ENCODE data around the gene USP6. TPM values are rescaled to one million over a fixed set of nuclear protein-coding genes. Genes with fewer than 3 reads are reported as not detected.
A peak's percentile ranks its signal among the peaks of the same experiment; 100 is the strongest.
"Not testable (repeated sequence)": the region's sequence is repeated elsewhere in the genome, so short reads cannot be mapped to it uniquely, and the experiment has no call there.

The USP6 gene
- total RNA-seq, result 0.30 TPM
- long read RNA-seq, result 0 reads

- H3K4me3 ChIP-seq, result no peak within 1 kb of the TSS
These were observed at the start of gene USP6 for GRCh38 chr17:5115673-5116651. Gene USP6 (plus strand): TSS chr17:5116032. CDS start chr17:5130368, 14,336 bp downstream.

GRCh38 chr17:5068236-5068635, 47.6 kb upstream of the USP6 start:
- no peaks in the 10 kb centered on the region for H3K36me3 ChIP-seq
- no peak for DNase-seq
- no peaks in the 10 kb centered on the region for H3K9me3 ChIP-seq
- H3K27me3 ChIP-seq (ENCODE audit: low read depth), result no peaks in the 10 kb centered on the region
- intact Hi-C loops (cut with DNase I), result no loop called here
- no peak overlapping the region for H3K4me3 ChIP-seq
- ATAC-seq, result no peak
- no peak for TF ChIP-seq CTCF (IDR thresholded peaks at IDR 0.05)
- no peaks in the 10 kb centered on the region for H3K4me1 ChIP-seq
- no peak overlapping the region for H3K27ac ChIP-seq

More at GRCh38 chr17:5115673-5116651, at the start of gene USP6:
- DNase-seq (no peak), ATAC-seq (no peak)
- no peaks in the 10 kb centered on the region for H3K9me3 ChIP-seq
- peaks cover 3% of the 10 kb centered on the region for H3K4me1 ChIP-seq
- no peak within 1 kb of the TSS for H3K27ac ChIP-seq
- TF ChIP-seq CTCF (IDR thresholded peaks at IDR 0.05), result no peak
- intact Hi-C loops (cut with DNase I), result no loop called here
- peaks cover 29% of the 10 kb centered on the region for H3K27me3 ChIP-seq (ENCODE audit: low read depth)
- no peaks in the 10 kb centered on the region for H3K36me3 ChIP-seq

GRCh38 chr17:5069724-5070123, 46.1 kb upstream of the USP6 start:
- Histone ChIP-seq H3K27ac (no peak overlapping the region), H3K27me3 (ENCODE audit: low read depth) (no peaks in the 10 kb centered on the region), H3K4me1 (no peaks in the 10 kb centered on the region), H3K4me3 (no peak overlapping the region), H3K36me3 (no peaks in the 10 kb centered on the region), H3K9me3 (no peaks in the 10 kb centered on the region)
- DNase-seq, result no peak
- intact Hi-C loops (cut with DNase I), result no loop called here
- ATAC-seq, result no peak
- TF ChIP-seq CTCF (IDR thresholded peaks at IDR 0.05), result no peak

- H3K27ac ChIP-seq; intact Hi-C loops (cut with DNase I); H3K36me3 ChIP-seq; ATAC-seq; H3K4me3 ChIP-seq; H3K9me3 ChIP-seq; DNase-seq; H3K27me3 ChIP-seq (ENCODE audit: low read depth): not testable (repeated sequence)
- H3K4me1 ChIP-seq, result peaks cover 16% of the 10 kb centered on the region
These were observed 40.4 kb upstream of the USP6 start for GRCh38 chr17:5075472-5075871.

GRCh38 chr17:5077275-5077674, 38.6 kb upstream of the USP6 start:
- H3K9me3 ChIP-seq; H3K36me3 ChIP-seq; ATAC-seq; H3K27me3 ChIP-seq (ENCODE audit: low read depth); DNase-seq; intact Hi-C loops (cut with DNase I): not testable (repeated sequence)
- peak overlapping the region; percentile 88 for H3K4me3 ChIP-seq
- H3K27ac ChIP-seq, result peak overlapping the region; percentile 88
- H3K4me1 ChIP-seq, result peaks cover 16% of the 10 kb centered on the region

GRCh38 chr17:5077781-5078105, 38.1 kb upstream of the USP6 start:
- Histone ChIP-seq H3K36me3 (no peaks in the 10 kb centered on the region), H3K4me1 (peaks cover 16% of the 10 kb centered on the region), H3K9me3 (no peaks in the 10 kb centered on the region), H3K27ac (peak overlapping the region; percentile 88), H3K27me3 (ENCODE audit: low read depth) (no peaks in the 10 kb centered on the region), H3K4me3 (peak overlapping the region; percentile 88)
- peak in 1 of 2 donors; percentile 46 for ATAC-seq
- DNase-seq, result no peak
- TF ChIP-seq CTCF (IDR thresholded peaks at IDR 0.05), result no peak
- intact Hi-C loops (cut with DNase I), result no loop called here
